ENCODE results near the gene LRRTM2.

- no peak for TF ChIP-seq POLR2A (IDR thresholded peaks at IDR 0.05)
- TF ChIP-seq, protein P1, sequence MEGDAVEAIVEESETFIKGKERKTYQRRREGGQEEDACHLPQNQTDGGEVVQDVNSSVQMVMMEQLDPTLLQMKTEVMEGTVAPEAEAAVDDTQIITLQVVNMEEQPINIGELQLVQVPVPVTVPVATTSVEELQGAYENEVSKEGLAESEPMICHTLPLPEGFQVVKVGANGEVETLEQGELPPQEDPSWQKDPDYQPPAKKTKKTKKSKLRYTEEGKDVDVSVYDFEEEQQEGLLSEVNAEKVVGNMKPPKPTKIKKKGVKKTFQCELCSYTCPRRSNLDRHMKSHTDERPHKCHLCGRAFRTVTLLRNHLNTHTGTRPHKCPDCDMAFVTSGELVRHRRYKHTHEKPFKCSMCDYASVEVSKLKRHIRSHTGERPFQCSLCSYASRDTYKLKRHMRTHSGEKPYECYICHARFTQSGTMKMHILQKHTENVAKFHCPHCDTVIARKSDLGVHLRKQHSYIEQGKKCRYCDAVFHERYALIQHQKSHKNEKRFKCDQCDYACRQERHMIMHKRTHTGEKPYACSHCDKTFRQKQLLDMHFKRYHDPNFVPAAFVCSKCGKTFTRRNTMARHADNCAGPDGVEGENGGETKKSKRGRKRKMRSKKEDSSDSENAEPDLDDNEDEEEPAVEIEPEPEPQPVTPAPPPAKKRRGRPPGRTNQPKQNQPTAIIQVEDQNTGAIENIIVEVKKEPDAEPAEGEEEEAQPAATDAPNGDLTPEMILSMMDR (IDR thresholded peaks at IDR 0.05 in 4 of 5, conservative IDR thresholded peaks at IDR 0.05 in 1 of 5): no peak
Observed at GRCh38 chr5:138867011-138867410, 8.1 kb downstream of the LRRTM2 start.

All from gastrocnemius medialis (tissue), 4 donors.